Neural progenitor cell (in vitro differentiated cells): ENCODE measurements around the gene INPP5J. TPM values are rescaled to one million over a fixed set of nuclear protein-coding genes. Genes with fewer than 3 reads are reported as not detected.

Experiments
- DNase-seq: peaks from one replicate; pipeline ENCODE4 v3.0.0-alpha.2; 2016; ENCODE audit warnings: low spot score
- H2AFZ ChIP-seq: fragments of 200-600 bp; sonication (generic); replicated peaks from 2 replicates; pipeline ENCODE4 v1.6.1; 2016; ENCODE audit warnings: antibody characterized with exemption
- H3F3A ChIP-seq: fragments of 200-600 bp; sonication (generic); 2 replicates; pipeline ENCODE4 v1.6.1; 2016; ENCODE audit warnings: antibody characterized with exemption, low read depth
- H3K27ac ChIP-seq: fragments of 200-600 bp; sonication (generic); 2 replicates; pipeline ENCODE4 v1.5.1; 2016; ENCODE audit warnings: mild to moderate bottlenecking
- H3K27me3 ChIP-seq: fragments of 200-600 bp; sonication (generic); 2 replicates; pipeline ENCODE4 v1.6.1; 2016; ENCODE audit warnings: mild to moderate bottlenecking, moderate library complexity
- H3K36me3 ChIP-seq: fragments of 200-600 bp; sonication (generic); 2 replicates; pipeline ENCODE4 v1.5.1; 2016
- H3K4me1 ChIP-seq: fragments of 200-600 bp; sonication (generic); 2 replicates; pipeline ENCODE4 v1.6.1; 2016; ENCODE audit warnings: mixed run types
- H3K4me2 ChIP-seq: fragments of 200-600 bp; sonication (generic); 2 replicates; pipeline ENCODE4 v1.6.1; 2016
- H3K4me3 ChIP-seq: fragments of 200-600 bp; sonication (generic); 2 replicates; pipeline ENCODE4 v1.5.1; 2016
- H3K79me2 ChIP-seq: fragments of 200-600 bp; sonication (generic); 2 replicates; pipeline ENCODE4 v1.6.1; 2016; ENCODE audit warnings: low read depth
- H3K9ac ChIP-seq: fragments of 200-600 bp; sonication (generic); 2 replicates; pipeline ENCODE4 v1.6.1; 2016
- H3K9me3 ChIP-seq: fragments of 200-600 bp; sonication (generic); 2 replicates; pipeline ENCODE4 v1.5.1; 2016; ENCODE audit warnings: low read depth
- H4K20me1 ChIP-seq: fragments of 200-600 bp; sonication (generic); 2 replicates; pipeline ENCODE4 v1.6.1; 2016; ENCODE audit warnings: low read depth
- H3K27ac Mint-ChIP-seq: 3 replicates; pipeline ENCODE4 v1.8.0; 2021; ENCODE audit warnings: mixed read lengths
- H3K27me3 Mint-ChIP-seq: 2 replicates; pipeline ENCODE4 v1.8.0; 2022; ENCODE audit warnings: low read depth, mild to moderate bottlenecking, inconsistent platforms, moderate library complexity, mixed read lengths; ENCODE audit not compliant: insufficient read depth
- H3K36me3 Mint-ChIP-seq: 3 replicates; pipeline ENCODE4 v1.8.0; 2021; ENCODE audit warnings: mixed read lengths
- H3K4me1 Mint-ChIP-seq: 3 replicates; pipeline ENCODE4 v1.8.0; 2021; ENCODE audit warnings: mixed read lengths
- H3K4me3 Mint-ChIP-seq: 3 replicates; pipeline ENCODE4 v1.8.0; 2021; ENCODE audit warnings: mild to moderate bottlenecking, moderate library complexity, mixed read lengths
- H3K9me3 Mint-ChIP-seq: 3 replicates; pipeline ENCODE4 v1.8.0; 2020; ENCODE audit warnings: mixed read lengths
- EZH2 ChIP-seq: fragments of 200-600 bp; sonication (generic); IDR thresholded peaks from 2 replicates; pipeline ENCODE4 v1.6.1; 2017; ENCODE audit warnings: antibody characterized with exemption, mild to moderate bottlenecking, moderate library complexity
- EZH2phosphoT487 ChIP-seq: fragments of 200-600 bp; sonication (generic); IDR thresholded peaks from 2 replicates; pipeline ENCODE4 v1.6.1; 2017; ENCODE audit warnings: antibody characterized with exemption
- total RNA-seq: library from RNA; depleted of rRNA; stranded (reverse); fragments of >200 nt; gene quantifications from 2 replicates; pipeline ENCODE4 v1.2.3, GENCODE V29; 2015; ENCODE audit warnings: low replicate concordance
- TF ChIP-seq, protein P1 (sequence below): fragments of 200-600 bp; sonication (generic); IDR thresholded peaks from 2 replicates; pipeline ENCODE4 v1.5.1; 2017; ENCODE audit warnings: antibody characterized with exemption, mild to moderate bottlenecking

The INPP5J gene
- total RNA-seq, 1 donor from 2014 or later: 1.5 TPM

DNA sequence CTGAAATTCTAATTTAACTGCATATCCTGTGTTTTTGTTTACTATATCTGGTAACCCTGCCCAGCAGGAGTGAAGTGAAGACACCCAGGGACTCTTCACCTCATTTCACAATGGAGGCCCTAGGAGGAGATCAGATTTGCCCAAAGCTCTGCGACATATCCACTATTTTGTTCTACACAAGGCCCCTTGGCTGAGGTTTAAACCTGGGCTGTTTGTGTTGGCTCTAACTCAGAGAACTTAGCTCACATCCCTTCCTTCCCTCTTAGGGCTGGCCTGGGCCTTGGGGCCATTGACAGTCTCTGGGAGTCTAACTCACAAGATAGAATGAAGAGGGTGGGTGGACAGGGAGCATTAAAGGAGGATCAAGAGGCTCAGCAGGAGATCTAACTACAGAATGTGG, 25.7 kb downstream of the INPP5J start:
- H3K27me3 ChIP-seq: peaks cover 9% of the 10 kb centered on the region
- no peaks in the 10 kb centered on the region for H3K36me3 ChIP-seq
- H3K36me3 Mint-ChIP-seq: no peaks in the 10 kb centered on the region
- H3K4me2 ChIP-seq: no peak overlapping the region
- H3K9me3 Mint-ChIP-seq: peaks cover 19% of the 10 kb centered on the region
- no peaks in the 10 kb centered on the region for H3F3A ChIP-seq
- no peaks in the 10 kb centered on the region for H3K4me1 ChIP-seq
- no peaks in the 10 kb centered on the region for H3K4me1 Mint-ChIP-seq
- no peaks in the 10 kb centered on the region for H3K79me2 ChIP-seq
- no peak overlapping the region for H3K27ac ChIP-seq
- no peak overlapping the region for H3K27ac Mint-ChIP-seq
- no peak overlapping the region for H2AFZ ChIP-seq
- no peak for DNase-seq
- H3K4me3 Mint-ChIP-seq: no peak overlapping the region
- no peak overlapping the region for H3K9ac ChIP-seq
- peaks cover 6% of the 10 kb centered on the region for H3K9me3 ChIP-seq
- TF ChIP-seq EZH2phosphoT487 (no peak), EZH2 (no peak)
- TF ChIP-seq, protein P1, sequence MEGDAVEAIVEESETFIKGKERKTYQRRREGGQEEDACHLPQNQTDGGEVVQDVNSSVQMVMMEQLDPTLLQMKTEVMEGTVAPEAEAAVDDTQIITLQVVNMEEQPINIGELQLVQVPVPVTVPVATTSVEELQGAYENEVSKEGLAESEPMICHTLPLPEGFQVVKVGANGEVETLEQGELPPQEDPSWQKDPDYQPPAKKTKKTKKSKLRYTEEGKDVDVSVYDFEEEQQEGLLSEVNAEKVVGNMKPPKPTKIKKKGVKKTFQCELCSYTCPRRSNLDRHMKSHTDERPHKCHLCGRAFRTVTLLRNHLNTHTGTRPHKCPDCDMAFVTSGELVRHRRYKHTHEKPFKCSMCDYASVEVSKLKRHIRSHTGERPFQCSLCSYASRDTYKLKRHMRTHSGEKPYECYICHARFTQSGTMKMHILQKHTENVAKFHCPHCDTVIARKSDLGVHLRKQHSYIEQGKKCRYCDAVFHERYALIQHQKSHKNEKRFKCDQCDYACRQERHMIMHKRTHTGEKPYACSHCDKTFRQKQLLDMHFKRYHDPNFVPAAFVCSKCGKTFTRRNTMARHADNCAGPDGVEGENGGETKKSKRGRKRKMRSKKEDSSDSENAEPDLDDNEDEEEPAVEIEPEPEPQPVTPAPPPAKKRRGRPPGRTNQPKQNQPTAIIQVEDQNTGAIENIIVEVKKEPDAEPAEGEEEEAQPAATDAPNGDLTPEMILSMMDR: no peak
- H4K20me1 ChIP-seq: no peaks in the 10 kb centered on the region
- H3K4me3 ChIP-seq: no peak overlapping the region
- H3K27me3 Mint-ChIP-seq: peaks cover 4% of the 10 kb centered on the region

DNA sequence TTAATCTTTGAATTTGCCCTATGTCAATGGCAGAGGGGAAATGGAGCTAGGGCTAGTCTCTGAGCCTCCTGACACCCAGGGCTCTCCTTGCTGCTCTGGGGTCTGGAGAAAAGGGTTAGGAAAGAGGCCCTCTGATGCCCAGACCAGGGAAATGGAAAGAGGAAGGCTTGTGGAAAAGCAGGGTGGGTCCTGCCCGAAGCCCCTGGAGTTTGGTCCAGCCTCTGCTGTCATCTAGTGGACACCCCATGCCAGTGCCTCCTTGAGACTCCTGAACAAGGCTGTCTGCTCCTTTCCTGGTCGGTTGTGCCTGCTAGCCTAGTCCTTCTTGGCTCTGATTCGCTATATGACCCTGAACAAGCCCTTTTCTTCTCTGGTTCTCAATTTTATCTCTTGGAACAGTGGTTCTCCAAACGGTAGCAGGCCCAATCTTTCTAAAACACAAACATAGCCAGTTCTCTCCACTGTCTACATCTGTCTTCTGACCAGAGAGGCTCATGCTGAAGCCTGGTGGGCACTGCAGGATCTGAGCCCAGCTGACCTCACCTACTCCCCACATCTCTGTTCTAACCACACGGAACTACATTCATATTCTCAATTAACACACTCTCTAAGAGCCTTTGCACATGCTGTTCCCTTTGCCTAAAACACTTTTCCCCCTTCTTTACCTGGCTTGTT, 26.3 kb downstream of the INPP5J start:
- Histone ChIP-seq H3K4me1 (no peaks in the 10 kb centered on the region), H3K27me3 (peaks cover 10% of the 10 kb centered on the region), H2AFZ (peak overlapping the region; percentile 72), H4K20me1 (no peaks in the 10 kb centered on the region), H3F3A (no peaks in the 10 kb centered on the region), H3K4me2 (no peak overlapping the region), H3K9ac (no peak overlapping the region), H3K9me3 (peaks cover 6% of the 10 kb centered on the region), H3K4me3 (no peak overlapping the region), H3K79me2 (no peaks in the 10 kb centered on the region), H3K36me3 (no peaks in the 10 kb centered on the region), H3K27ac (no peak overlapping the region)
- no peaks in the 10 kb centered on the region for H3K4me1 Mint-ChIP-seq
- H3K27me3 Mint-ChIP-seq: peaks cover 9% of the 10 kb centered on the region
- TF ChIP-seq EZH2phosphoT487 (no peak), EZH2 (no peak)
- TF ChIP-seq, protein P1: peak; percentile 79
- H3K36me3 Mint-ChIP-seq: no peaks in the 10 kb centered on the region
- H3K9me3 Mint-ChIP-seq: peaks cover 19% of the 10 kb centered on the region
- H3K27ac Mint-ChIP-seq: no peak overlapping the region
- H3K4me3 Mint-ChIP-seq: no peak overlapping the region
- DNase-seq: peak; percentile 83

DNA sequence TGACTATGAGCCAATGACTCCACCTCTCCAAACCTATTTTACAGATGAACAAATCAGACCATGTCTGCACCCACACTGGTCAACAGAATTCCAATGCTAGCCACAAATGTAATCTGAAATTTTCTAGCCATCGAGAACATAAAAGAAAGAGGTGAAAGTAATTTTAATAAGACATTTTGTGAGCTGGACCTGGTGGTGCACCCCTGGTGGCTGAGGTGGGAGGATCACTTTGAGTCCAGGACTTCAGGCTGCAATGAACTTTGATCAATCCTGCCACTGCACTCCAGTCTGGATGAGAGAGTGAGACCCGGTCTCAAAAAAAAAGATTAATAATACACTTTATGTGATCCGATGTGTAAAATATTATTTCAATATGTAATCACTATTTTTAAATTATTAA, 27.8 kb downstream of the INPP5J start:
- Histone ChIP-seq H3K79me2 (no peaks in the 10 kb centered on the region), H3K27ac (no peak overlapping the region), H2AFZ (no peak overlapping the region), H3K4me1 (no peaks in the 10 kb centered on the region), H3F3A (no peaks in the 10 kb centered on the region), H3K4me3 (no peak overlapping the region), H3K9ac (no peak overlapping the region), H3K36me3 (no peaks in the 10 kb centered on the region), H3K27me3 (peaks cover 18% of the 10 kb centered on the region), H3K4me2 (no peak overlapping the region), H4K20me1 (no peaks in the 10 kb centered on the region), H3K9me3 (peaks cover 6% of the 10 kb centered on the region)
- Mint-ChIP-seq H3K27ac (no peak overlapping the region), H3K4me1 (no peaks in the 10 kb centered on the region), H3K9me3 (peaks cover 13% of the 10 kb centered on the region), H3K4me3 (no peak overlapping the region), H3K36me3 (no peaks in the 10 kb centered on the region), H3K27me3 (peaks cover 9% of the 10 kb centered on the region)
- no peak for TF ChIP-seq EZH2phosphoT487
- TF ChIP-seq, protein P1: peak; percentile 44
- no peak for DNase-seq
